Upper lobe of right lung (tissue), 1 donor: ENCODE results near the gene IL10RA. TPM values are rescaled to one million over a fixed set of nuclear protein-coding genes. Genes with fewer than 3 reads are reported as not detected.

Experiments
- ATAC-seq: fragments of 200-7000 bp; cut with Tn5 transposase; one replicate; pipeline ENCODE4 v1.9.1; 2020; ENCODE audit warnings: mild to moderate bottlenecking, moderate library complexity
- DNase-seq: peaks from one replicate; pipeline ENCODE4 v3.0.0-alpha.2; 2020
- H3K27ac ChIP-seq: fragments of 200-600 bp; one replicate; pipeline ENCODE4 v1.8.0; 2022
- H3K27me3 ChIP-seq: fragments of 200-600 bp; one replicate; pipeline ENCODE4 v1.8.0; 2022; ENCODE audit warnings: mild to moderate bottlenecking
- H3K36me3 ChIP-seq: fragments of 200-600 bp; one replicate; pipeline ENCODE4 v1.8.0; 2022
- H3K4me1 ChIP-seq: fragments of 200-600 bp; one replicate; pipeline ENCODE4 v1.8.0; 2022
- H3K4me3 ChIP-seq: fragments of 200-600 bp; one replicate; pipeline ENCODE4 v1.8.0; 2022; ENCODE audit warnings: mild to moderate bottlenecking
- H3K9me3 ChIP-seq: fragments of 200-600 bp; one replicate; pipeline ENCODE4 v1.8.0; 2022
- intact Hi-C: fragments of 100-400 bp; cut with DNase I; formaldehyde crosslinking; loops from one replicate; pipeline ENCODE4 v1.11.0; 2022
- total RNA-seq: library from RNA; stranded (reverse); fragmentation: NEBNext Ultra II Directional; extraction: Animal tissue kit (Norgen Biotek cat#: 25700); gene quantifications from one replicate; pipeline ENCODE4 v1.2.1, GENCODE V29; 2021
- TF ChIP-seq, protein P1 (sequence below): fragments of 200-600 bp; IDR thresholded peaks from one replicate; pipeline ENCODE4 v1.8.0; 2022; ENCODE audit warnings: antibody characterized with exemption
- donor health status: DM: no; HTN: yes; CAD: no; lungs with severe emphysema.

IL10RA gene
- total RNA-seq, 1 donor from 2014 or later, result 33.8 TPM

DNA sequence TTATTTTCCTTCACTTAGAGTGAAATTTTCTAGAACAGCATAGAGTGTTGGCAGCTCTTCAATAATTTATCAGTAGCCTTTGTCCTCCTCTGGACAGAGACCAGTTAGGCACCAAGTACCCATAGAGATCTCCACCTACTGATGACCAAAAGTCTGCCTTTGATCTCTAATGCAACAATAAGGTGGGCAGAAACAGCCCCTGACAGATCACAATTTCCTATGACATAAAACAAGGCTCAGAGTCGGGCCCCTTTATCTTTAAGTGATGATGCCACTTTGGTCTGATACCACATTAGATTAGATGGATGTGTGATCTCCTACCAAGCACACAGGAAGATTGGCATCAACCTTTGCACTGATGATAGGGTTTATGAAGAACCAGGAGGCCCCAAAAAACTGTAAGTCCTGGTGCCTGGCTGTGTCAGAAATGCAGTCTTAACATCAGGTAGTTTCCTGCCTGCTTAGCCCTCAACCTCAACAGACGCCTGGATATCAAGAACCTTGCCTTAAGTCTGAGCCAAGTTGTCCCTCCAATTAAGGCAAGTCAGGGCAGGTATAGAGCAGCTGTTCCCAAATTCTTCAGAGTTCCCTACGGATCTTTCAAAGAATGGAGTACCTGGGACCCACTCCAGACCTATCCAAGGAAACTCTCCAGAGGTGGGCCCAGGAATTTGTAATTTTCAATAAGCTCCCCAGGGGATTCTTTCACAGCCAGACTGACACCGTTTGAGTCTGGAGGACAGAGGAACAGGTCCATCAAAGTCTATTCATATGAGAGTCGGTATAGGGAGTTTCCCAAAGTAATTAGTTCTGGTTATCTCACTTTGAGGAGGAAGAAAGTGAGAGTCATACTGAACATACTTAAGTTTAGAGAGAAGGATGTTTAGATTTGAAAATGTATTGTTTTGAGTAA is 60.1 kb downstream of the IL10RA start:
- no peak overlapping the region for H3K4me3 ChIP-seq
- ATAC-seq (no peak), DNase-seq (no peak)
- intact Hi-C loops, result no loop called here
- H3K27me3 ChIP-seq, result no peaks in the 10 kb centered on the region
- TF ChIP-seq, protein P1, sequence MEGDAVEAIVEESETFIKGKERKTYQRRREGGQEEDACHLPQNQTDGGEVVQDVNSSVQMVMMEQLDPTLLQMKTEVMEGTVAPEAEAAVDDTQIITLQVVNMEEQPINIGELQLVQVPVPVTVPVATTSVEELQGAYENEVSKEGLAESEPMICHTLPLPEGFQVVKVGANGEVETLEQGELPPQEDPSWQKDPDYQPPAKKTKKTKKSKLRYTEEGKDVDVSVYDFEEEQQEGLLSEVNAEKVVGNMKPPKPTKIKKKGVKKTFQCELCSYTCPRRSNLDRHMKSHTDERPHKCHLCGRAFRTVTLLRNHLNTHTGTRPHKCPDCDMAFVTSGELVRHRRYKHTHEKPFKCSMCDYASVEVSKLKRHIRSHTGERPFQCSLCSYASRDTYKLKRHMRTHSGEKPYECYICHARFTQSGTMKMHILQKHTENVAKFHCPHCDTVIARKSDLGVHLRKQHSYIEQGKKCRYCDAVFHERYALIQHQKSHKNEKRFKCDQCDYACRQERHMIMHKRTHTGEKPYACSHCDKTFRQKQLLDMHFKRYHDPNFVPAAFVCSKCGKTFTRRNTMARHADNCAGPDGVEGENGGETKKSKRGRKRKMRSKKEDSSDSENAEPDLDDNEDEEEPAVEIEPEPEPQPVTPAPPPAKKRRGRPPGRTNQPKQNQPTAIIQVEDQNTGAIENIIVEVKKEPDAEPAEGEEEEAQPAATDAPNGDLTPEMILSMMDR, result no peak
- no peaks in the 10 kb centered on the region for H3K36me3 ChIP-seq
- no peaks in the 10 kb centered on the region for H3K9me3 ChIP-seq
- H3K27ac ChIP-seq, result no peak overlapping the region
- no peaks in the 10 kb centered on the region for H3K4me1 ChIP-seq

DNA sequence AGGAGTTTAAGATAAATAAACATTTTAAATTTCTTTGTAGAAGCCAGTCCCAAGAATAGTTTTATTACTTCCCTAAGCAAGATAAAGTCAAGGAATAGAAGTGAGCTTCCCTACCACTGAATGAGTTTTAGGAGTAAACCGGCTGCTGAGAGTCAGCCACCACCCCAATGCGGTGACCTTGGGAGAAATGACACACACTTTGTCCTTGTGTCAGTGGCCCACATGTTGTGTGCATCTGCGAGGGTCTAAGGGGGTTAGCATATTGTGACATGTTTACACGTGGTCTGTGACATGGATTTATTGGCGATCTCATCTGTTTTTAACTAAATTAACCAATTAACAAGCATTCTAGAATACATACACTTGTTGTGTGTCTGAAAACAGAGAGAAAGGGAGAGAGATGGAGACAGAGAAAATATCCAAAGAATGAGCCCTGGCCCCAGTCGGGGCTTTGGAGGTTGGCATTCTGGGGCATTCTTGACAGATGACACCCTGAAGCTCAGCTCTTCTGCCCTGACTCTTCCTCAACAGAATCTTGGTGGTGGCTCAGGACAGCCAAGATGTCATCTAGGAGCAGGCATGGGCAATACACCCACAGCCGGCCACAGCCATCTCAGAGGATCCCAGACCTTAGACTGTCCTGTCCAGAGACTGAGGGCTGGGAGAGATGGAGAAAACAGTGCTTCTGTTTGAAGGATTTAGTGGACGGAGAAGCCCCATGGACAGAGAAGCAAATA is 60.9 kb downstream of the IL10RA start:
- no peaks in the 10 kb centered on the region for H3K4me1 ChIP-seq
- no peaks in the 10 kb centered on the region for H3K9me3 ChIP-seq
- intact Hi-C loops, result no loop called here
- DNase-seq (no peak), ATAC-seq (no peak)
- no peaks in the 10 kb centered on the region for H3K27me3 ChIP-seq
- H3K36me3 ChIP-seq, result no peaks in the 10 kb centered on the region
- H3K4me3 ChIP-seq, result no peak overlapping the region
- H3K27ac ChIP-seq, result no peak overlapping the region
- TF ChIP-seq, protein P1, result no peak

DNA sequence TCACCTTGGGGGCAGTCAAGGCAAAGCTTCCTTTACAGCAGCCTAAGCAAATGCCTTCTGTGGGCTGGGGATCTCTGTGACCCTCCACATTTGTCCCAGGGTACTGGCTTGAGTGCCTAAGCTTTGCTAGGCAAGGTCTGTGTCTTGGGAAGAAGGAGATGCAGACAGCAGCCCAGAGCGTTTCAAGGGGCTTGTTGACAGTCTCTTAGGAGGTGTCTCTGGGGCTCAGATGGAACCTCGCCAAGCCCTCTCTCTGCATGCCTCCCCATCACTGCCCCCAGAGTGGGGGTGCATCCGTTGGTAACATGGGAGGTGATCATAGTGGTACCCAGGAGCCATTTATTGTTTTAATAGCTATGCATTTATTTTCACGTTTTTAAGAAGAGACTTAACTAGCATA is 61.6 kb downstream of the IL10RA start:
- intact Hi-C loops, result no loop called here
- no peaks in the 10 kb centered on the region for H3K4me1 ChIP-seq
- no peak overlapping the region for H3K4me3 ChIP-seq
- H3K9me3 ChIP-seq, result no peaks in the 10 kb centered on the region
- H3K27ac ChIP-seq, result no peak overlapping the region
- no peak for ATAC-seq
- TF ChIP-seq, protein P1, result no peak
- no peaks in the 10 kb centered on the region for H3K36me3 ChIP-seq
- DNase-seq, result no peak
- H3K27me3 ChIP-seq, result no peaks in the 10 kb centered on the region

DNA sequence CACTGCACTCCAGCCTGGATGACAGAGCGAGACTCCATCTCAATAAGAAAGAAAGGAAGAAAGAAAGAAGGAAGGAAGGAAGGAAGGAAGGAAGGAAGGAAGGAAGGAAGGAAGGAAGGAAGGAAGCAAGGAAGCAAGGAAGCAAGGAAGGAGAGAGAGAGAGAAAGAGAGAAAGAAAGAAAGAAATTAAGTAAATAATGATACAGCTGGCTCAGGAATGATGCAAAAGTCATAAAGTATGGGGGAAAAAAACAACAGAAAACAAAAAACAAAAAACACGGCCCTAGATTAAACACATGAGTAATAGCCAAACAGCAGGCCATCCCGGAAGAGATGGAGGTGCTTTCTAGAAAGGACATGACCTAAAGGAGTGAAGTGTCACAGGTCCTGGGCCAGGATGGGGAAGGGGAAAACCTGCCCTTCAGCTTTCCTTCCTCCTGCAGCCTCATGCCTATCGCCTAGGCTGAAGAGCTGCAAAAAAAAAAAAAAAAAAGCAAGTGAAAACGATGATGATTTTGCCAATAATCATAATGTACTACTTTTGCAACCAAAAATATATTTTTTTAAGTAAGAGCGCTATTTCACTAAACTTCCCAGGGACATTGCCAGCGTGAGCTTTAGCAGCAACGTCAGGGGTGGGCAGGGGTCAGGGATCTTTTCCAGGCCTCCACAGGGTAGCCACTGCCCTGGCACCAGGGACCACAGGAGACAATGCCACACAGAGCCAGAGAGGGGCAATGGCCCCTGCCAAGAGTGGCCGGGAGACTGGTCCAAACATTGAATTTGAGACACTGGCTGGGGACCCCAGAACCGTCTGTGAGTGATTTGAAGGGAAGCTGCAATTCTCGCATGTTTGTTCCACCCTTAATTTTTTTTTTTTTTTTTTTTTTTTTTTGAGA is 62.5 kb downstream of the IL10RA start:
- Histone ChIP-seq H3K27ac (no peak overlapping the region), H3K27me3 (no peaks in the 10 kb centered on the region), H3K4me3 (no peak overlapping the region), H3K4me1 (peaks cover 4% of the 10 kb centered on the region), H3K9me3 (no peaks in the 10 kb centered on the region), H3K36me3 (no peaks in the 10 kb centered on the region)
- TF ChIP-seq, protein P1, result no peak
- DNase-seq (no peak), ATAC-seq (no peak)
- intact Hi-C loops, result no loop called here

DNA sequence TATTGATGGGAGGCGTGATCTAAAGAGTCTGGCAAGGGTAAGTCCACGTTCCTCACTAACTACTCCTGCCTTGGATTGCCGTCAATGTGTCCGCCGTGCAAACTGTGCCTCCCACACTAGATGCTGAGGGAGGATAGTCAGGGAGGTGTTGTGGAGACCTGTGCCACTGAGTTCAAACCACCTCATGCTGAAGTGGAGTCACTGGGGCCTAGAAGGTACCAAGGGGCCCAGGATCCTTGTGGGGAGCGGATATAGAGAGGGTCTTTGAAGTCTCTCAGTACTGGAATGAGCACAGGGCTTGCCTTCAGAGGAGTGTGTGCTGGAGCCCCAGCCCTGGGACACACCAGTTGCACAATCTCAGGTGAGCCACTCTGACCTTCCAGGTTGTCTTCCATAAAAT is 63.6 kb downstream of the IL10RA start:
- TF ChIP-seq, protein P1, result no peak
- H3K9me3 ChIP-seq, result no peaks in the 10 kb centered on the region
- no peaks in the 10 kb centered on the region for H3K36me3 ChIP-seq
- no peak overlapping the region for H3K27ac ChIP-seq
- H3K4me1 ChIP-seq, result peaks cover 4% of the 10 kb centered on the region
- H3K4me3 ChIP-seq, result no peak overlapping the region
- intact Hi-C loops, result loop anchor here (10.0 kb wide), 2 partner anchors 105 to 225 kb away; partner anchors contain the start of gene FXYD2
- H3K27me3 ChIP-seq, result no peaks in the 10 kb centered on the region
- ATAC-seq (no peak), DNase-seq (no peak)
